Brain microvascular endothelial cell (primary cell): ENCODE measurements around the gene OPHN1.

Source experiments
- DNase-seq: peaks from one replicate; pipeline ENCODE4 v3.0.0-alpha.2; 2020
- H3K27ac ChIP-seq: fragments of 250-450 bp; sonication (Bioruptor Pico); 2 replicates; pipeline ENCODE4 v1.5.1; 2020; ENCODE audit warnings: mild to moderate bottlenecking, moderate library complexity
- H3K27me3 ChIP-seq: fragments of 250-450 bp; sonication (Bioruptor Pico); replicated peaks from 2 replicates; pipeline ENCODE4 v1.5.1; 2020; ENCODE audit warnings: mild to moderate bottlenecking
- H3K36me3 ChIP-seq: fragments of 250-450 bp; sonication (Bioruptor Pico); replicated peaks from 2 replicates; pipeline ENCODE4 v1.5.1; 2020; ENCODE audit warnings: mild to moderate bottlenecking
- H3K4me3 ChIP-seq: 2 replicates; pipeline ENCODE4 v1.5.1; 2011; ENCODE audit warnings: low read depth, mild to moderate bottlenecking, control low read depth, low read length, moderate library complexity
- in situ Hi-C: cut with HindIII; loops from 2 replicates; pipeline ENCODE4 v1.10.0; 2017; ENCODE audit warnings: low sequenced_read_pairs, low pct_ligation_motif_present
- TF ChIP-seq, protein P1 (sequence below): IDR thresholded peaks from 2 replicates; pipeline ENCODE4 v1.5.1; 2011; ENCODE audit warnings: low read depth, mild to moderate bottlenecking, moderate library complexity, low read length, control low read depth, inconsistent platforms; ENCODE audit errors: missing control alignments

OPHN1 gene

GRCh38 chrX:68433981-68434299, 645 bp upstream of the OPHN1 start:
- H3K27ac ChIP-seq: peak overlapping the region; percentile 66
- TF ChIP-seq, protein P1, sequence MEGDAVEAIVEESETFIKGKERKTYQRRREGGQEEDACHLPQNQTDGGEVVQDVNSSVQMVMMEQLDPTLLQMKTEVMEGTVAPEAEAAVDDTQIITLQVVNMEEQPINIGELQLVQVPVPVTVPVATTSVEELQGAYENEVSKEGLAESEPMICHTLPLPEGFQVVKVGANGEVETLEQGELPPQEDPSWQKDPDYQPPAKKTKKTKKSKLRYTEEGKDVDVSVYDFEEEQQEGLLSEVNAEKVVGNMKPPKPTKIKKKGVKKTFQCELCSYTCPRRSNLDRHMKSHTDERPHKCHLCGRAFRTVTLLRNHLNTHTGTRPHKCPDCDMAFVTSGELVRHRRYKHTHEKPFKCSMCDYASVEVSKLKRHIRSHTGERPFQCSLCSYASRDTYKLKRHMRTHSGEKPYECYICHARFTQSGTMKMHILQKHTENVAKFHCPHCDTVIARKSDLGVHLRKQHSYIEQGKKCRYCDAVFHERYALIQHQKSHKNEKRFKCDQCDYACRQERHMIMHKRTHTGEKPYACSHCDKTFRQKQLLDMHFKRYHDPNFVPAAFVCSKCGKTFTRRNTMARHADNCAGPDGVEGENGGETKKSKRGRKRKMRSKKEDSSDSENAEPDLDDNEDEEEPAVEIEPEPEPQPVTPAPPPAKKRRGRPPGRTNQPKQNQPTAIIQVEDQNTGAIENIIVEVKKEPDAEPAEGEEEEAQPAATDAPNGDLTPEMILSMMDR: no peak
- no peaks in the 10 kb centered on the region for H3K36me3 ChIP-seq
- in situ Hi-C loops: no loop called here
- DNase-seq: no peak
- no peaks in the 10 kb centered on the region for H3K27me3 ChIP-seq
- H3K4me3 ChIP-seq: peak overlapping the region; percentile 67

- in situ Hi-C loops: no loop called here
- DNase-seq: peak; percentile 25
- Histone ChIP-seq H3K4me3 (peak overlapping the region; percentile 67), H3K27ac (peak overlapping the region; percentile 66), H3K36me3 (no peaks in the 10 kb centered on the region), H3K27me3 (no peaks in the 10 kb centered on the region)
- TF ChIP-seq, protein P1: peak; percentile 16
These were observed 647 bp downstream of the OPHN1 start for GRCh38 chrX:68432648-68433047.

- no peak overlapping the region for H3K4me3 ChIP-seq
- in situ Hi-C loops: no loop called here
These were observed 1.5 kb downstream of the OPHN1 start for GRCh38 chrX:68431836-68432235.

GRCh38 chrX:68429216-68429615, 4.1 kb downstream of the OPHN1 start:
- DNase-seq: peak; percentile 51
- TF ChIP-seq, protein P1: no peak
- peak overlapping the region; percentile 62 for H3K27ac ChIP-seq
- H3K27me3 ChIP-seq: no peaks in the 10 kb centered on the region
- in situ Hi-C loops: no loop called here
- no peak overlapping the region for H3K4me3 ChIP-seq
- H3K36me3 ChIP-seq: no peaks in the 10 kb centered on the region

More at GRCh38 chrX:68431836-68432235, 1.5 kb downstream of the OPHN1 start:
- no peak for DNase-seq
- TF ChIP-seq, protein P1: no peak
- Histone ChIP-seq H3K36me3 (no peaks in the 10 kb centered on the region), H3K27ac (no peak overlapping the region), H3K27me3 (no peaks in the 10 kb centered on the region)

GRCh38 chrX:68428431-68428830, 4.9 kb downstream of the OPHN1 start:
- Histone ChIP-seq H3K36me3 (no peaks in the 10 kb centered on the region), H3K27ac (peak overlapping the region; percentile 62), H3K27me3 (no peaks in the 10 kb centered on the region), H3K4me3 (no peak overlapping the region)
- DNase-seq: peak; percentile 58
- in situ Hi-C loops: no loop called here
- TF ChIP-seq, protein P1: no peak

DNA sequence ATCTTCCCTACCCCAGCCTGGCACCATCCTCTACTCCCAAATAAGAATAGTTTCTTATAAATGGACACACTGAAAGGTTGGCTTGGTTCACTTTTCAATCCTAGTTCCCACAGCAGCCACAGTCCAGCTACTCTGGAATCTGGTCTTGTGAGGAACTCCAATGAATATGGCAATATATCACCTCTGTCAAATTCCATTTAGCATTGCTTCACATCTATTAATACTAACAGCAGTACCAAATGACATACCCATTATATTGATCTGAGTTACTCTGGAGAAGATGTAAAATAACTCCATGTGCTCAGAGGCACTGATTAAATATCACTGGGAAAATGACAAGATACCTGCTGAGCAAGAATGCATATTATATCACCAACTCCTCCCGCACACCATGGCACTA, 8.6 kb downstream of the OPHN1 start:
- DNase-seq: no peak
- Histone ChIP-seq H3K27ac (no peak overlapping the region), H3K27me3 (no peaks in the 10 kb centered on the region), H3K4me3 (no peak overlapping the region), H3K36me3 (no peaks in the 10 kb centered on the region)
- in situ Hi-C loops: no loop called here
- TF ChIP-seq, protein P1: no peak
